ENCODE measurements around the gene RNF222.

Gene RNF222

DNA sequence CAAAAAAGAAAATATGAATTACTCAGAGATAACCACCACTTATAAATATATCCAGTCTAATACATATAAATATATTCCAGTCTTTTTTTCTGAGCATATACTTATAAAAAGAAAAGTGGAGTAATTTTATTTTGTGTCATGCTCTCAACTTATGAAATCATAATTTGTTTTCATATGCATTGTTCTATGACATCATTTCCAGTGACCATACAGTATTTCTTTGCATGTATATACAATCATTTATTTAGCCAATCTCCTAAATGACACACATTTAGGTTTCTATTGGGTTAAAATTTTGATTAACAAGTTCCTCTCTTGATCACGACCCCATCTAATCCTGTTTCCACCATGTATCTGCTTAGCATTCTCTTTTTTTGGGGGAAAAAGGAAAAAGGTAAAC, 21.7 kb upstream of the RNF222 start:
- H2AFZ ChIP-seq (ENCODE audit: low read length), result no peak overlapping the region
- no peaks in the 10 kb centered on the region for H4K20me1 ChIP-seq (ENCODE audit: insufficient read depth, low read length)
- H3K4me2 ChIP-seq (ENCODE audit: low read length), result no peak overlapping the region
- H3K4me3 ChIP-seq (ENCODE audit: low read depth, low read length, poor library complexity, severe bottlenecking), result no peak overlapping the region
- H3F3A ChIP-seq (ENCODE audit: insufficient read depth, low read length), result no peaks in the 10 kb centered on the region
- H3K27me3 ChIP-seq (ENCODE audit: insufficient read depth, low read length), result no peaks in the 10 kb centered on the region
- H3K79me2 ChIP-seq (ENCODE audit: insufficient read depth, low read length), result no peaks in the 10 kb centered on the region
- no peaks in the 10 kb centered on the region for H3K9me3 ChIP-seq (ENCODE audit: low read length)
- H3K9ac ChIP-seq (ENCODE audit: low read length), result no peak overlapping the region
- TF ChIP-seq EZH2 (IDR thresholded peaks at IDR 0.05; ENCODE audit: borderline replicate concordance, low read length), result no peak
- TF ChIP-seq, protein P1, sequence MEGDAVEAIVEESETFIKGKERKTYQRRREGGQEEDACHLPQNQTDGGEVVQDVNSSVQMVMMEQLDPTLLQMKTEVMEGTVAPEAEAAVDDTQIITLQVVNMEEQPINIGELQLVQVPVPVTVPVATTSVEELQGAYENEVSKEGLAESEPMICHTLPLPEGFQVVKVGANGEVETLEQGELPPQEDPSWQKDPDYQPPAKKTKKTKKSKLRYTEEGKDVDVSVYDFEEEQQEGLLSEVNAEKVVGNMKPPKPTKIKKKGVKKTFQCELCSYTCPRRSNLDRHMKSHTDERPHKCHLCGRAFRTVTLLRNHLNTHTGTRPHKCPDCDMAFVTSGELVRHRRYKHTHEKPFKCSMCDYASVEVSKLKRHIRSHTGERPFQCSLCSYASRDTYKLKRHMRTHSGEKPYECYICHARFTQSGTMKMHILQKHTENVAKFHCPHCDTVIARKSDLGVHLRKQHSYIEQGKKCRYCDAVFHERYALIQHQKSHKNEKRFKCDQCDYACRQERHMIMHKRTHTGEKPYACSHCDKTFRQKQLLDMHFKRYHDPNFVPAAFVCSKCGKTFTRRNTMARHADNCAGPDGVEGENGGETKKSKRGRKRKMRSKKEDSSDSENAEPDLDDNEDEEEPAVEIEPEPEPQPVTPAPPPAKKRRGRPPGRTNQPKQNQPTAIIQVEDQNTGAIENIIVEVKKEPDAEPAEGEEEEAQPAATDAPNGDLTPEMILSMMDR (IDR thresholded peaks at IDR 0.05; ENCODE audit: low read length), result no peak
- H3K36me3 ChIP-seq (ENCODE audit: insufficient read depth, low read length), result no peaks in the 10 kb centered on the region
- no peaks in the 10 kb centered on the region for H3K4me1 ChIP-seq (ENCODE audit: insufficient read depth, low read length, severe bottlenecking)
- no peaks in the 10 kb centered on the region for H3K9me2 ChIP-seq (ENCODE audit: low read depth, low read length)
- no peak overlapping the region for H3K27ac ChIP-seq (ENCODE audit: low read depth, low read length, poor library complexity, severe bottlenecking)

DNA sequence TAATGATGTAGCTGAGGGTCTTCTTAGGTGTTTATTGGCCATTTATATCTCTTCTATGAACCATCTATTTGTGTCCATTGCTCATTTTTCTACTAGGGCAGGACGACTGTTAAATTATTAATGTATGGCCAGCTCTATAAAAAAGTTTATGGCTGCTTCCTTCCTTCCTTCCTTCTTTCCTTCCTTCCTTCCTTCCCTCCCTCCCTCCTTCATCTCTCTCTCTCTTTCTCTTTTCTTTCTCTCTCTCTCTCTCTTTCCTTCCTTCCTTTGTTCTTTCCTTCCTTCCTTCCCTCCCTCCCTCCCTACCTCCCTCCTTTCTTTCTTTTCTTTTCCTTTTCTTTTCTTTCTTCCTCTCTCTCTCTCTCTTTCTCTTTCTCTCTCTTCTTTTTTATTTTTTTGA, 20.8 kb upstream of the RNF222 start:
- H3K36me3 ChIP-seq (ENCODE audit: insufficient read depth, low read length), result no peaks in the 10 kb centered on the region
- H3K79me2 ChIP-seq (ENCODE audit: insufficient read depth, low read length), result no peaks in the 10 kb centered on the region
- no peak overlapping the region for H3K4me3 ChIP-seq (ENCODE audit: low read depth, low read length, poor library complexity, severe bottlenecking)
- H3K9ac ChIP-seq (ENCODE audit: low read length), result no peak overlapping the region
- H3K9me2 ChIP-seq (ENCODE audit: low read depth, low read length), result no peaks in the 10 kb centered on the region
- no peak overlapping the region for H2AFZ ChIP-seq (ENCODE audit: low read length)
- no peaks in the 10 kb centered on the region for H3K4me1 ChIP-seq (ENCODE audit: insufficient read depth, low read length, severe bottlenecking)
- no peak overlapping the region for H3K27ac ChIP-seq (ENCODE audit: low read depth, low read length, poor library complexity, severe bottlenecking)
- TF ChIP-seq, protein P1 (IDR thresholded peaks at IDR 0.05; ENCODE audit: low read length), result no peak
- TF ChIP-seq EZH2 (IDR thresholded peaks at IDR 0.05; ENCODE audit: borderline replicate concordance, low read length), result no peak
- H4K20me1 ChIP-seq (ENCODE audit: insufficient read depth, low read length), result no peaks in the 10 kb centered on the region
- no peaks in the 10 kb centered on the region for H3K9me3 ChIP-seq (ENCODE audit: low read length)
- H3K4me2 ChIP-seq (ENCODE audit: low read length), result no peak overlapping the region
- H3F3A ChIP-seq (ENCODE audit: insufficient read depth, low read length), result no peaks in the 10 kb centered on the region
- H3K27me3 ChIP-seq (ENCODE audit: insufficient read depth, low read length), result no peaks in the 10 kb centered on the region

DNA sequence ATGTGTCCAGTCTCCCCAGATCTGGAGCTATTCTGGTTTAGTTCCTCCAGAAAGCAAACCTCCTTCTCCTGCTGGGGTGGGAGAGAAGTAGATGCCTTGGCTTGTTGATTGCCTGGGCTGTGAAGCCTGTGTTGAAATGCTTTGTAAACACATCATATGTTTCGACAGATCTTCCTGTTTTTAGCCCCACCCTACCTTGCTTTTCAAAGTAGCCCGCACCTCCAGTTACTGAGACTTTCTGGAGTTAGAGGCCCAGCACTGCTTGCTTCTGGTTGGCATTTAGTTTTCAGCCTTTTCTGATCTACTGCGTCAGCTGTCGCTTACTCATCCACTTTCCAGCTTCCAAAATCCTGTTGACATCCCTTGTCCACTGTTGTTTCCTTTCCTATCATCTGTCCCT, 20.2 kb upstream of the RNF222 start:
- H3F3A ChIP-seq (ENCODE audit: insufficient read depth, low read length), result no peaks in the 10 kb centered on the region
- H4K20me1 ChIP-seq (ENCODE audit: insufficient read depth, low read length), result no peaks in the 10 kb centered on the region
- H3K27ac ChIP-seq (ENCODE audit: low read depth, low read length, poor library complexity, severe bottlenecking), result no peak overlapping the region
- H3K4me2 ChIP-seq (ENCODE audit: low read length), result no peak overlapping the region
- H3K9me3 ChIP-seq (ENCODE audit: low read length), result no peaks in the 10 kb centered on the region
- H3K4me1 ChIP-seq (ENCODE audit: insufficient read depth, low read length, severe bottlenecking), result no peaks in the 10 kb centered on the region
- TF ChIP-seq, protein P1 (IDR thresholded peaks at IDR 0.05; ENCODE audit: low read length), result no peak
- no peak for TF ChIP-seq EZH2 (IDR thresholded peaks at IDR 0.05; ENCODE audit: borderline replicate concordance, low read length)
- H3K4me3 ChIP-seq (ENCODE audit: low read depth, low read length, poor library complexity, severe bottlenecking), result no peak overlapping the region
- no peaks in the 10 kb centered on the region for H3K79me2 ChIP-seq (ENCODE audit: insufficient read depth, low read length)
- H3K27me3 ChIP-seq (ENCODE audit: insufficient read depth, low read length), result no peaks in the 10 kb centered on the region
- no peak overlapping the region for H3K9ac ChIP-seq (ENCODE audit: low read length)
- H3K9me2 ChIP-seq (ENCODE audit: low read depth, low read length), result no peaks in the 10 kb centered on the region
- H2AFZ ChIP-seq (ENCODE audit: low read length), result no peak overlapping the region
- no peaks in the 10 kb centered on the region for H3K36me3 ChIP-seq (ENCODE audit: insufficient read depth, low read length)

All from OCI-LY1 (cell line).